GM12891 (cell line): ENCODE data around the gene C1orf122.

Experiments used
- POLR2A ChIP-seq: IDR thresholded peaks from 2 replicates; pipeline ENCODE4 v1.6.1; 2011; ENCODE audit warnings: low read depth, low read length, control low read depth
- POLR2AphosphoS5 ChIP-seq: IDR thresholded peaks from 2 replicates; pipeline ENCODE4 v1.6.1; 2011; ENCODE audit warnings: low read depth, low read length, control low read depth

- TF ChIP-seq POLR2A (no peak), POLR2AphosphoS5 (no peak)
Observed at GRCh38 chr1:37844536-37844935, 36.9 kb downstream of the C1orf122 start.
